ELR (cell line): ENCODE measurements around the gene SMIM32.

Experiments used
- DNase-seq: peaks from one replicate; pipeline ENCODE4 v3.0.0-alpha.2; 2015; ENCODE audit warnings: low read depth

SMIM32 gene

DNA sequence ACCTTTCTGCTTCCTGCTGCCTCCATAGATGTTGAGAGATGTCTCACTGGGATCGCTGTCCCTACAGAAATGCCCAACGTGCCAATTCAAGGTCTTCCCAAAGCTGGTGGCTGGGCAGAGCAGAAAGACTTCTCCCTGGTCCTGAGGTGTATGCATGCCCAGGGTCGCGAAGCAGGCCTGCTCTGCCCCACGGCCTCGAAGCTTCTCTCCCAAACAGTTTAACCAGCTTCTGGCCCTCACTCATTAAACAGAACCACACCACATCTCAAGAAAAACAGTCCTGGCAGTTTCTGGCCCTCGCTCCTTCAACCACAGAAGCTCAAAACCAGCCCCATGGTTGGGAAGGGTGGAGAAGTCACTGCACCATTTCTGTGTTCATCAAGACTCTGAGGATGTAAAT, 14.7 kb upstream of the SMIM32 start:
- no peak for DNase-seq

- DNase-seq, result no peak
Measured at GRCh38 chr5:136206361-136206760, 13.4 kb upstream of the SMIM32 start.

DNA sequence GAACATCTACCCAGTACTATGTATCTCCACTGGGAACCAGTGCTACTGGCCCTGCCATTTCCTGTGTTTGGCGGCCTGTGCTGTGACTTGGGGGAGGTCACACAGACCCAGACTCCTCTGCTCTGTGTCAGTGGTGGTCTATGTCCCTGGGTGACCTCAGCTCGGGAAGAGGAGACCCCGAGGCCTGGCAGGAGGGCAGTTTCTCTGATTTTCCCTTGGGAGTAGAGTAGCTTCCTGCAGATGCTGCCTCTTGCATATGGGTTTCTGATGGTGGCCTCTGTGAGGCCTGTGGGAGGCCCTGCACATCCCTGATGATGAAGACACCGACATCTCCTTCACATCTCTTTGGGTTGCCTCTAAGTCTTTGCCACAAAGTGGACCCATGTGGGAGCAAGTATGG, 13.0 kb upstream of the SMIM32 start:
- DNase-seq, result no peak

DNA sequence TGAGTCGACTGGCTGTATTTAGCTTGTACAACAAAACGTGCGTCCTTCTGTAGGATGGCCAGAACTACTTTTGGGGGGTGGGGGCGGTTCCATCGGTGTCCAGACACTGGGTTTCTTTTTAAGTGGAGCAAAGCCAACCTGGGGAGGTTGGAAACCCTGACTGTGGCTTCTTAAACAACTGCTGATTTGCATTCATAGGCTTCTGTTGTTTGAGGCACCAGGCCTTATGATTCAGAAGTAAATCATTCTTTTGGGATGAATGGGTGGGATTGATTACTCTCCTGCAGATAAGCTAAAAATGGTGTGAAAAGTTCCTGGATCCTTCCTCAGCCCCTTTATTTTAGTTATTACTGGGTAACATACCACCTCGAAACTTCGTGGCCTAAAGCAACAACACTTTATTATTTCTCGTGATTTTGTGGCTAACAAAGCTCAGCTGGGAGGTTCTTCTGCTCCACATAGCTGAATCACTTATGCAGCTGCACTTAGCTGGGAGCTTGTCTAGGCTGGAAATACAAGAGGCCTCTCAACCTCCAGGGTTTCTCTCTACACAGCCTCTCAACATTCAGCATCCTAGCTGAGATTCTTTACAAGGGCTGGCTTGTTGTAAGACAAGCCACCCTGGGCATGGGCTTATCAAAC, 12.2 kb upstream of the SMIM32 start:
- DNase-seq, result no peak

DNA sequence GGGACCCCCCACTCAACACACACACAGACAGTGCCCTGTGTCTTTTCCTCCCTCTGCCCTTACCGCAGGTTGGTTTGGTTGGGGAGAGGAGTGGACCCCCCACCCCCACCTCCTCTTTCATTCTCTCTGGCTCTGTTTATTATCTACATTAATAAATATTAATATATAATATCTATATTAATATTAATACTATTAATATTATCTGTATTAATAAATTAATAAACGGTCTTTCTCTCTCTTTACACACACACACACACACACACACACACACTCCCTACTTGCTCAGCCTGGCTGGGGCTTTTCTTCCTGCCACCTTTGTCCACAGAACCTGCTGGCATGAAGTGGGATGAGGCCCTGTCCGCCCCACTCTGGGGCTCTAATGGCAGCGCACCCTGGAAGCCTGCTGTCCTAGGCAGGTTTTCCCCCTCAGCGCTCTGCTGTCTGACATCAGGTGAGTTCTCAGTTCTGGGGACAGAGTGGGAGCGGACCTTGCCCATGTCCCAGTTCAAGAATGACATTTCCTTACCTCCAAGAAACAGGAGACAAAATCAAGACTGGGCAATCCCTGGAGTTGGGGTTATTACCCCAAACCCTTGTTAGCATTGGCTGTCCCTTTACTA, 10.5 kb upstream of the SMIM32 start:
- DNase-seq, result no peak

DNA sequence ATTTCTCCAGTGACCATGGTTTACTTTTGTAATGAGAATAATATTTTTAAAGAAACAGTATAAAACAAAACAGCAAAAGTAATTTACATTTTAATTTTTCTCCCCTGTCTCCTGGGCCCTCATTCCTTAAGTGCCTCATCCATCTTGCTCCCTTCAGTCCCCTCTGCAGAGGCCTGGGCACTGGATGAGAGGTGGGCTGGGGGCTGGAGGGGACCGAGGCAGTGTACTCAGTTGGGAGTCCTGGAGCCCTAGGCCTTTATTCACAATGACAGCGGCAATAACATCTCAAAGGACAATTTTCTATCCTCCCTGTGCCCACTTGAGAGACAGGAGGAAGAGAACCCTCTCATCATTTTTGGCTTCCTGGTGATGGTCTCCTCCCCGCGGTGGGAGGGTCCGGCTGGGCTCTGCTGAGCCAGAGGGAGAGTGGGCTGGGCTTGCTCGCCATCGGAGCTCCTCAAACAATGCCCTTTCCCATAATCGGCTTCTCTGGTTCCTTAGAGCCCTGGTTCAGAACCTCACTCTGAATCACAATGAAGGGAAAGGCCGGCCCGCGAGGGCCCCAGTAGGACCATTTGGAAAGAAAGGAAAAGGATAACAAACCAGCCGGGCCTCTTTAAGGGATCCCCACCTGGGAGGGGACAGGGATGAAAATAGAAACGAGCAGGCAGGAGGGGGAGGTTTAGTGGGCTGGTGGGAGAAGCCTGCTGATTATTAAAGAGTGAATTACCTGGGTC, 9.7 kb upstream of the SMIM32 start:
- DNase-seq, result no peak

DNA sequence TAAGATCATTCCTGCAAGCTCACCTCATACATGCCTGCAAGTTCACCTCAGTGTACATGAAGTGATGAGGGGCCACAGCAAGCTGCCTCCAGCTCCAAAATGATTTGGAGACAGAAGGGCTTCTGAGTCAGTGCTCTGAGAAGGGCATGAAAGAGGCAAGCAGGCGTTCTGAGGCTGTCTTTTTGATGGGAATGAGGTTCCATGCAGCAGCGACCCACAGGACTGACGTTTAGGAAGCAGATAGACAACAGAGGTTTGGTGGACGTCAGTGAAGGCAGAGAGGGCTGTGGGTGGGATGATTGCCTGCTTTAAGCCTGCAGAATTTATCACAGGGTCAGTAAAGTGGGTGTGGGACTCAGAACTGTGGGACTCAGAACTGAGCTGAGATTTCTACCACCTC, 8.9 kb upstream of the SMIM32 start:
- no peak for DNase-seq

DNA sequence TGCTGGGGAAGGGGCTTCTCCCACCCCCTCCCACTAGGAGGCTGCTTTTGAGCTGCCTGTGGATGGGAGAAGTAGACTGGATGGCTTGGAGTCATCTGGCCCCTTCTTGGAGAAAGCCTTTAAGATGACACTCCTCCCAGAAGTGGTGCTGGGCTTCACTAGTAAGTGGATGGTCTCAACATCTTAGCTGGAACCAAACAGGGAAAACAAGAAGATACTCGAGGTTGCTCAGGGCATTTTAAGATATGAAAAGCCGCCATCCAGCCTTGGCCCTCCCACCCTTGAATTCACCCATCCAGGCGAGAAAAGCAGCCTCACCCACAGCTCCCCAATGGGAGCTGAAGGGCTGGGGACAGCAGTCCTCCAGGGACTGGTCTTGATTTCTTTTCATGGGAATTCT, 7.8 kb upstream of the SMIM32 start:
- DNase-seq, result no peak

GRCh38 chr5:136200130-136200529, 7.2 kb upstream of the SMIM32 start:
- no peak for DNase-seq

GRCh38 chr5:136199408-136199807, 6.4 kb upstream of the SMIM32 start:
- DNase-seq, result no peak

DNA sequence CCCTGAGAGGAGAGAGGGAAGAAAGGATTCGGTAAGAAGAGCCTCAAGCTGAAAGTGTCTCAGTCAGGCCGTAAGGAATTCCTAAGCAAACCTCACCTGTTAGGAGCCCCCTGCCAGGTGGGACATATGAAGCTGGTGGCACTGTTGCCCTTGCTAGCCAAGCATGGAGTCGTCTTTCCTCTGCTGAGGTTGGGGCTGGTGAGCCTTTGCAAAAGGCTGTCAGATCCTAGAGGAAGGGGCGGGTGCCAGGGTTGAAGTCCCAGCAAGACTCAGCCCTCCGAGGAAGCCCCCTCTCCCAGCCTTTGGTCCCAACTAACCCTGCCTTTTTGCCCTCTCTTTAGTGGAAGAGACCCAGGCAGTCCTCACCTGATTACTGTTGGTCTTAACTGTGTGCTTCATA, 5.5 kb upstream of the SMIM32 start:
- no peak for DNase-seq

DNA sequence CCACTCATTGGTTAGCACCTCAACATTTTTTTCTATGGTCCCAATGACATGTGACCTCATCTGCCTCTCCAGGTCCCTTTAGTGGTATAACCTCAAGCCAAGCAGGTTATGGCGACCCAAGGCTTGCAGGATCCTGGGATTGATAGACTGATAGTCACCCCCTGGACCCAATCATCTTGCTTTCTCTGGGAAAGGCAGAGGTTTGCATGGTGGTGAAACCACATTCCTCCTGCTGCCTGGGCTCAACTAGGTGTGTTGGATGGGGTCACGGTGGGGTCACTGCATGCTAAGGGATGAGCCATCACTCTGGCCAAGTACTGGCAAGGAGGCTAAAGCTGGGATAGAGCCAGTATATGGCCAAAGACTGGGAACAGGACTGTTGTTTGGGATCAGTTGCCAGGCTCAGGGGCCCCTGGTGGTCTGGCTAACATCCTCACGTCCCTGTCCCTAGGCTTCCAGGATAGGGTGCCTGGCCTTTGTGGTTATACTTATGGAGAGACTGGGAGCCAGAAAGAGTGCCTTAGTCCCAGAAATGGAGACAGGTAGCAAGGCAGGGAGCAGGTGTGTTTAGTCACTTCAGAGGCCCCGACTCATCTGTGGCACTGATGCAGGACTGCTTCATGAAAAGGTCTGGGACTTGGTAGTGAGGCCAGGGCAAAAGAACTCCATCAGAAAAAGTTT, 4.6 kb upstream of the SMIM32 start:
- no peak for DNase-seq

DNA sequence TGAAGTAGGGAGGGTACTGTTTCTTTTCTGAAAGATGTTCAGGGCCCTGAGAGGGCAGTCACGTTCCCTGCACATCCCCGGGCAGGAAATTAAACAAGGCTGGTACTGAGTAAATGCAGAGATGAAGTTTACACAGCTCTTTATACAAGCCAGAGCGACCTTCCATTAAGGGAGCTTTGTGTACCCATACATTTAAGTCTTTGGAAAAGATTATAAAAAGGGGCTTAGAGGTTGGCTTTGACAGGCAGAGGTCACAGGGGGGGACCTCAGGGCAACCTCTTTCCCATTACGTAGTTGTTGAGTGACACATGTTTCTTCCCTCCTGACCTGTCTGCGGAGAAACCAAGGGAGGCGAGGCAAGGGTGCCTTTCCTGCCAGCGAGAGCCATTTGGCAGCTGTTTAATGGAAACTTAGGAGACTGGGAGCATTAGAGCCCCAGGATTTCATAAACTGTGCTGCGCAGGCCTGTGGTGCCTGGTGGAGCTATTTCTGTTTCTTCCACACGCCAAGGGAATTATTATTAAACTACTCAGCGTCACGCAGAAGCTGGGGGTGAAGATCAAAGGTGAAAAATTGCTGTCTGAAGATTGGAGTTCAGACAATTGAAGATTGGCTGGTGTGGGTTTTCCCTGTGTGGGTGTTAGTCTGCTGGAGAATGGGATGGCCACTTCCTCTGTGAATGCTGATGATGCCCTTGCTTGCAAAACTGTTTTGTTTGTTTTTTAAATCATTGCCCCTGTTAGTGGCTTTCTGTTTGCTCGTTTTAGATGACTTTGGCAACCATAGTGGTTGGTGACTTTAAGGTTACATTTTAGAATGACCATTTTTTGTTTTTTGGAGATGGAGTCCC, 3.2 kb upstream of the SMIM32 start:
- no peak for DNase-seq

DNA sequence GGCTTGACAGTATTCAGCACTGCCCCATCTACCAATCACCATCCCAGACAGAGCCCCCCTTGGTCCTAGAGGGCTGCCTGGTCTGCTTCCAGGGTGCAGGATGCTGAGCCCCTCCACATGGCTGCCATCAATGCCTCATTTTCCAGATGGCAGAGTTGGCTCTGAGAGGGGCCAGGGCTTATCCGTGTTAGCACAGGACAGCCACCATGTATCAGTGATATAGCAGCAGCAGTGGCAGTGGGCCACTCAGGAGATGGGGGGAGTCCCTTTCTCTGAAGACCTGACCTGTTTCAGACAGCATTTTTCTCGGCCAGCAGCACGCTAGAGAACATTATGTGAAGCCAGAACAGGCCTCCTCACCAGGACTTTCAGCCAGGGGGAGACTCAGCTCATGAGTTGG, 1.6 kb upstream of the SMIM32 start:
- DNase-seq, result no peak

GRCh38 chr5:136193322-136193935, 467 bp upstream of the SMIM32 start:
- no peak for DNase-seq

- DNase-seq, result no peak
Measured at GRCh38 chr5:136192015-136192525, 892 bp downstream of the SMIM32 start.

DNA sequence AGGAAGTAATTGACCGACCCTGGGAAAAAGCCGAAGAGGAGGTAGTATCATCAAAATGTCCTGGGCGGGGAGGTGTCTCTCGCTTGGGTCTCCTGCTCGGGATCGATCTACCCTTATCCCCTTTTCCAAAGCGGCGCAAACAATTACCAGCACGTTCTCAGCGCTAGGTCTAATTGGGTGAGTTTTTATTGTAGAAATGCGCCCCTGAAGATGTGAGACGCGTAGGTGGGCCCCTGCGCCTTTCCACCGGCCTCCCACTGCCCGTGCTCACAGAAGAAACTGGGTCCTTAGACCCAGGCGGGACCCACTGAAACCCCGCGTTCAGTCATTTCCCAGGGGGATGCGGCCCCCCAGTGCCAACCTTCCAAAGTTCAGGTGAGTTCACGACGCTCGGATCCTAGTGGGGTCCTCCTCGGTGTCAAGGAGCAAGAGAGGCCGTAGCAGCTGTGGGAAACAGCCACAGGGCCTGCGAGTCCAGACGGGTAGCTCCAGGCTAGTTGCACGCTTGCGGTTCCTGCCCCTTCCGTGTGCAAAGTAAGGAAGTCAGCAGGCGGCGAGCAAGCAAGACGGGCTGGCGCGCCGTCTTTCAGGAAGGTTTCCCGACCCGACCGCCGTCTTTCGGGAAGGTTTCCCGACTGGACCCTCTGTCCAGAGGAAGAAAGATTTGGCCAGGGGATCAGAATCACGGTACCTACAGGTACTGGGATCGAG, 1.5 kb downstream of the SMIM32 start:
- no peak for DNase-seq

- no peak for DNase-seq
Measured at GRCh38 chr5:136190904-136191303, 2.1 kb downstream of the SMIM32 start.

DNA sequence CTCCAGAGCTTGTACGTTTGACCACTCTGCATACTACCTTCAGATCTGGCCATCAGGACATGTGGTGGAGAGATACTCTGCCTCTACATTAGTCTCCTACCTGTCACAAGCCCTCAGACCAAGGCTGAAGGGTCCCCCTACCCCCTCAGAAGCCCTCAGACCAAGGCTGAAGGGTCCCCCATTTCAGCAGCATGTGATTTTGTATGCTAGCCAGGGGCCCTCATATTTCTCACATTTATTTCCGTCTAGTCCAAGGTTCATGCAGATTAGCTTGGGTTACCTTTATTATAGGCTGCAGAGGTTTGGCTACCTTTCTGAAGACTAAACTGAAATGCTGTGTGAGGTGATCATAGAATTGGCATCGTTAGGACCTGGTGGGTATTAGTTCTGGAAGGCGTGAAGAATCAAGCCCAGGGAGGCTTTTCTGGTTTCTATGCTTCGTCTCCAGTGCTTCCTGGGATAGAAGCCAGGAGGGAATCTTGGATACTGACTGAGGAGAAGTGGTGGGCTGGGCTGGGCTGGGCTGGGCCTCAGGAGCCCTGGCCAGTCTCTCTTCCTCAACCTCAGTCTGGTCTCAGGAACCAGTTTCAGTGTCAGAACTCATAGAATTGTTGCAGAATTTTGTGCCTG, 2.8 kb downstream of the SMIM32 start:
- no peak for DNase-seq

- no peak for DNase-seq
Measured at GRCh38 chr5:136188859-136189258, 4.1 kb downstream of the SMIM32 start.
